GM12878 (cell line): ENCODE data around the gene SSBP3. TPM values are rescaled to one million over a fixed set of nuclear protein-coding genes. Genes with fewer than 3 reads are reported as not detected.

Source experiments
- BACH1 ChIP-seq: fragments of 450-650 bp; IDR thresholded peaks from 2 replicates; pipeline ENCODE4 v1.6.1; 2017; ENCODE audit warnings: mild to moderate bottlenecking, borderline replicate concordance
- BCL11A ChIP-seq: IDR thresholded peaks from 2 replicates; pipeline ENCODE4 v1.6.1; 2011; ENCODE audit warnings: low read depth, low read length
- BCLAF1 ChIP-seq: fragments of 450-650 bp; IDR thresholded peaks from 2 replicates; pipeline ENCODE4 v1.6.1; 2017; ENCODE audit warnings: antibody characterized with exemption, mild to moderate bottlenecking, moderate library complexity
- CBX5 ChIP-seq: sonication (generic); IDR thresholded peaks from 2 replicates; pipeline ENCODE4 v1.6.1; 2016; ENCODE audit warnings: low read depth, moderate library complexity, mild to moderate bottlenecking, inconsistent platforms
- CHD1 ChIP-seq: IDR thresholded peaks from 2 replicates; pipeline ENCODE4 v1.6.1; 2012; ENCODE audit warnings: low read depth, low read length, improper control_type of control experiment
- ESRRA ChIP-seq: IDR thresholded peaks from 2 replicates; pipeline ENCODE4 v1.6.1; 2012; ENCODE audit warnings: mild to moderate bottlenecking, low read length, improper control_type of control experiment
- FOS ChIP-seq: IDR thresholded peaks from 3 replicates; pipeline ENCODE4 v1.6.1; 2011; ENCODE audit warnings: borderline replicate concordance; ENCODE audit not compliant: insufficient read length; ENCODE audit errors: extremely low read depth
- FOXK2 ChIP-seq: fragments of 450-650 bp; IDR thresholded peaks from 2 replicates; pipeline ENCODE4 v1.6.1; 2017; ENCODE audit warnings: mild to moderate bottlenecking, moderate library complexity
- HDAC2 ChIP-seq: fragments of 200-600 bp; sonication (generic); IDR thresholded peaks from 2 replicates; pipeline ENCODE4 v1.6.1; 2017
- HSF1 ChIP-seq: fragments of 150-350 bp; IDR thresholded peaks from 2 replicates; pipeline ENCODE4 v1.6.1; 2014; ENCODE audit warnings: mild to moderate bottlenecking, low read depth, low read length
- KDM1A ChIP-seq: fragments of 200-600 bp; sonication (generic); IDR thresholded peaks from 2 replicates; pipeline ENCODE4 v1.6.1; 2016; ENCODE audit warnings: borderline replicate concordance
- RELB ChIP-seq: fragments of 450-650 bp; IDR thresholded peaks from 2 replicates; pipeline ENCODE4 v1.6.1; 2017; ENCODE audit warnings: low read depth, mild to moderate bottlenecking, moderate library complexity
- SKIL ChIP-seq: fragments of 450-650 bp; IDR thresholded peaks from 2 replicates; pipeline ENCODE4 v1.6.1; 2017; ENCODE audit warnings: mild to moderate bottlenecking, low read depth, inconsistent platforms; ENCODE audit not compliant: poor library complexity, severe bottlenecking
- STAT1 ChIP-seq: fragments of 450-650 bp; conservative IDR thresholded peaks from 2 replicates; pipeline ENCODE4 v1.6.1; 2014; ENCODE audit warnings: antibody characterized with exemption, mild to moderate bottlenecking
- TAF1 ChIP-seq: IDR thresholded peaks from 2 replicates; pipeline ENCODE4 v1.6.1; 2011; ENCODE audit warnings: mild to moderate bottlenecking, low read depth, low read length, borderline replicate concordance
- ZBTB11 ChIP-seq: fragments of 450-650 bp; formaldehyde crosslinking; IDR thresholded peaks from 2 replicates; pipeline ENCODE4 v1.5.0; 2022; ENCODE audit warnings: mild to moderate bottlenecking, missing genetic modification characterization
- ZNF217 ChIP-seq: fragments of 450-650 bp; IDR thresholded peaks from 2 replicates; pipeline ENCODE4 v1.6.1; 2017; ENCODE audit warnings: antibody characterized with exemption, mild to moderate bottlenecking
- ZNF24 ChIP-seq: fragments of 450-650 bp; IDR thresholded peaks from 2 replicates; pipeline ENCODE4 v1.6.1; 2017; ENCODE audit warnings: antibody characterized with exemption, mild to moderate bottlenecking
- ZNF622 ChIP-seq: fragments of 450-650 bp; IDR thresholded peaks from 2 replicates; pipeline ENCODE4 v1.6.1; 2017; ENCODE audit warnings: mild to moderate bottlenecking, inconsistent platforms
- polyA plus RNA-seq, 11 experiments: library from polyadenylated mRNA; depleted of rRNA in 4 of 11; unstranded in 6 of 11; stranded (reverse) in 5 of 11; fragments of >200 nt; fragmentation: Nextera tagmentation in 4 of 11; fragmentation: Illumina TruSeq in 1 of 11; extraction: Ambion mirVana in 4 of 11; extraction: Trizol in 1 of 11; gene quantifications; 1 replicate in 1 of 11; 2 replicates in 10 of 11; pipeline versions ENCODE4 v1.2.1 to v1.2.3, GENCODE V29; 2011 to 2016; ENCODE audit warnings: inconsistent platforms in 2 of 11, missing spikeins in 2 of 11, low read depth in 1 of 11
- total RNA-seq, 4 experiments: library from RNA; depleted of rRNA in 3 of 4; stranded (reverse); fragments of >200 nt in 3 of 4; fragmentation: Illumina TruSeq in 1 of 4; extraction: Trizol in 1 of 4; gene quantifications; 2 replicates each; pipeline versions ENCODE4 v1.2.1 to v1.2.3, GENCODE V29; 2013 to 2021

SSBP3 gene
- total and polyA plus RNA-seq, 10 of the 15 experiments (the other 5 are each of a cell fraction or from before 2014, with no cell fraction given): 4.1 to 51.7 (median 17.1) TPM

GRCh38 chr1:54199765-54200518, 206.3 kb downstream of the SSBP3 start, which contains the start of the genes CYB5RL and MRPL37 (continued):
- no peak for TF ChIP-seq ZBTB11 (CRISPR knock-in tag)
- TF ChIP-seq STAT1: no peak
- no peak for TF ChIP-seq BCL11A
- TF ChIP-seq HSF1: no peak
- TF ChIP-seq RELB: peak; percentile 88
- TF ChIP-seq CBX5: no peak
- no peak for TF ChIP-seq ZNF24
- TF ChIP-seq ZNF622: no peak
- TF ChIP-seq BACH1: peak; percentile 18; the same call in 1 of the 2 replicates
- no peak for TF ChIP-seq FOXK2
- no peak for TF ChIP-seq ZNF217
- TF ChIP-seq FOS: peak; percentile 66
- TF ChIP-seq HDAC2: peak; percentile 59; the same call in 1 of the 2 replicates
- no peak for TF ChIP-seq KDM1A
- no peak for TF ChIP-seq BCLAF1
- no peak for TF ChIP-seq ESRRA
- TF ChIP-seq SKIL: peak; percentile 19
- TF ChIP-seq CHD1: 0 out of 2 replicates have a peak, but pooled peaks have one; percentile 37
- TF ChIP-seq TAF1: peak; percentile 92; the same call in 1 of the 2 replicates
